AG04450 (cell line): ENCODE data around the gene TELO2. TPM values are rescaled to one million over a fixed set of nuclear protein-coding genes. Genes with fewer than 3 reads are reported as not detected.

Experiments used
- CTCF ChIA-PET: fragments of 300-600, 350-600 bp; formaldehyde crosslinking; extraction: SDS; loops from one replicate; lab custom pipeline; 2022; ENCODE audit warnings: antibody characterized with exemption, inconsistent platforms; lab: Charles Lee
- POLR2A ChIA-PET: fragments of 350-600 bp; formaldehyde crosslinking; extraction: SDS; loops from one replicate; lab custom pipeline; 2021; ENCODE audit warnings: antibody characterized with exemption, inconsistent platforms; lab: Yijun Ruan, JAX
- DNase-seq: peaks from one replicate; pipeline ENCODE4 v3.0.0-alpha.2; 2011; ENCODE audit warnings: low read depth, low spot score
- H3K27ac ChIP-seq: one replicate; pipeline ENCODE4 v1.5.1; 2012; ENCODE audit warnings: low read depth, low read length, control low read depth
- H3K27me3 ChIP-seq: one replicate; pipeline ENCODE4 v1.6.0; 2012; ENCODE audit warnings: low read length; ENCODE audit not compliant: control insufficient read depth, insufficient read depth
- H3K4me3 ChIP-seq: 2 replicates; pipeline ENCODE4 v1.5.1; 2011; ENCODE audit warnings: mild to moderate bottlenecking, low read depth, low read length, control low read depth
- H3K9me3 ChIP-seq: 2 replicates; pipeline ENCODE4 v1.5.1; 2012; ENCODE audit warnings: low read length; ENCODE audit not compliant: control insufficient read depth, insufficient read depth
- polyA plus RNA-seq: library from polyadenylated mRNA; depleted of rRNA; stranded (reverse); fragments of >200 nt; gene quantifications from 2 replicates; pipeline ENCODE4 v1.2.3, GENCODE V29; 2011
- TF ChIP-seq, protein P1 (sequence below): IDR thresholded peaks from 2 replicates; pipeline ENCODE4 v1.5.1; 2011; ENCODE audit warnings: low read depth, low read length, control low read depth, inconsistent platforms

Gene TELO2
- polyA plus RNA-seq, 1 experiment: 6.2 TPM

DNA sequence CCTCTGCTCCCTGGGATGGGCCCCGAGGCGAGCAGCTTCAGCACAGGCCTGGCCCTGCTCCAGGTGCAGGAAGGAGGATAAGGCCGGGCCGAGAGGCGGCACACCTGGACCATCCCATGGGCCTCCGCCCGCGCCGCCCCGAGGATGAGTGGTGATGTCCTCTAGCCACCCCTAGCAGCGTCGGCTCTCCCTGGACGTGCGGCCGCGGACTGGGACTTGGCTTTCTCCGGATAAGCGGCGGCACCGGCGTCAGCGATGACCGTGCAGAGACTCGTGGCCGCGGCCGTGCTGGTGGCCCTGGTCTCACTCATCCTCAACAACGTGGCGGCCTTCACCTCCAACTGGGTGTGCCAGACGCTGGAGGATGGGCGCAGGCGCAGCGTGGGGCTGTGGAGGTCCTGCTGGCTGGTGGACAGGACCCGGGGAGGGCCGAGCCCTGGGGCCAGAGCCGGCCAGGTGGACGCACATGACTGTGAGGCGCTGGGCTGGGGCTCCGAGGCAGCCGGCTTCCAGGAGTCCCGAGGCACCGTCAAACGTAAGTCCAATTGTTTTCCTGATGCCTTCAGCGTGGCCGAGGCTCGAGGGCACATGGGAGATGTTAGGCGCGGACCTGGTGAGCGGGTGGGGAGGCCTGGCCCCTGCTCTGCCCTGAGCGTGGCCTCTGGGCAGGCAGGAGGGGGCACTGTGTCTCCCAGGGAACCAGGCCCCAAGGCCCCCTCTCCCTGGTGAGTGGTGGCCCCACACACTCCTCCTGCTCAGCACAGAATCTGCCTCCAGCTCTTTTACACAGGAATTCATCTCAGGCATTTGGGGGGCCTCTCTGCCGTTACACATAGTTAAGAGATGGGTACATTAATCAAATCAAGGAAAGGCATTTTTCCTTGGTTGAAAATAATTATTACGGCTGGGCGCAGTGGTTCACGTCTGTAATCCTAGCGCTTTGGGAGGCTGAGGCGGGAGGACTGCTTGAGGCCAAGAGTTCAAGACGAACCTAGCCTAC lies 41.2 kb downstream of the TELO2 start:
- CTCF ChIA-PET: interaction anchor here (0.5 kb wide), 1 partner anchor 211 kb away, joined by 4 read pairs; no protein-coding TSS in a partner anchor
- no peak for DNase-seq
- POLR2A ChIA-PET: interaction anchor here (0.6 kb wide), 1 partner anchor 77 kb away, joined by 4 read pairs; no protein-coding TSS in a partner anchor
- peak overlapping the region; percentile 56 for H3K4me3 ChIP-seq
- TF ChIP-seq, protein P1, sequence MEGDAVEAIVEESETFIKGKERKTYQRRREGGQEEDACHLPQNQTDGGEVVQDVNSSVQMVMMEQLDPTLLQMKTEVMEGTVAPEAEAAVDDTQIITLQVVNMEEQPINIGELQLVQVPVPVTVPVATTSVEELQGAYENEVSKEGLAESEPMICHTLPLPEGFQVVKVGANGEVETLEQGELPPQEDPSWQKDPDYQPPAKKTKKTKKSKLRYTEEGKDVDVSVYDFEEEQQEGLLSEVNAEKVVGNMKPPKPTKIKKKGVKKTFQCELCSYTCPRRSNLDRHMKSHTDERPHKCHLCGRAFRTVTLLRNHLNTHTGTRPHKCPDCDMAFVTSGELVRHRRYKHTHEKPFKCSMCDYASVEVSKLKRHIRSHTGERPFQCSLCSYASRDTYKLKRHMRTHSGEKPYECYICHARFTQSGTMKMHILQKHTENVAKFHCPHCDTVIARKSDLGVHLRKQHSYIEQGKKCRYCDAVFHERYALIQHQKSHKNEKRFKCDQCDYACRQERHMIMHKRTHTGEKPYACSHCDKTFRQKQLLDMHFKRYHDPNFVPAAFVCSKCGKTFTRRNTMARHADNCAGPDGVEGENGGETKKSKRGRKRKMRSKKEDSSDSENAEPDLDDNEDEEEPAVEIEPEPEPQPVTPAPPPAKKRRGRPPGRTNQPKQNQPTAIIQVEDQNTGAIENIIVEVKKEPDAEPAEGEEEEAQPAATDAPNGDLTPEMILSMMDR: no peak
- H3K27ac ChIP-seq: peak overlapping the region; percentile 81
- H3K27me3 ChIP-seq: no peaks in the 10 kb centered on the region
- peaks cover 6% of the 10 kb centered on the region; the same call in 1 of the 2 replicates for H3K9me3 ChIP-seq

DNA sequence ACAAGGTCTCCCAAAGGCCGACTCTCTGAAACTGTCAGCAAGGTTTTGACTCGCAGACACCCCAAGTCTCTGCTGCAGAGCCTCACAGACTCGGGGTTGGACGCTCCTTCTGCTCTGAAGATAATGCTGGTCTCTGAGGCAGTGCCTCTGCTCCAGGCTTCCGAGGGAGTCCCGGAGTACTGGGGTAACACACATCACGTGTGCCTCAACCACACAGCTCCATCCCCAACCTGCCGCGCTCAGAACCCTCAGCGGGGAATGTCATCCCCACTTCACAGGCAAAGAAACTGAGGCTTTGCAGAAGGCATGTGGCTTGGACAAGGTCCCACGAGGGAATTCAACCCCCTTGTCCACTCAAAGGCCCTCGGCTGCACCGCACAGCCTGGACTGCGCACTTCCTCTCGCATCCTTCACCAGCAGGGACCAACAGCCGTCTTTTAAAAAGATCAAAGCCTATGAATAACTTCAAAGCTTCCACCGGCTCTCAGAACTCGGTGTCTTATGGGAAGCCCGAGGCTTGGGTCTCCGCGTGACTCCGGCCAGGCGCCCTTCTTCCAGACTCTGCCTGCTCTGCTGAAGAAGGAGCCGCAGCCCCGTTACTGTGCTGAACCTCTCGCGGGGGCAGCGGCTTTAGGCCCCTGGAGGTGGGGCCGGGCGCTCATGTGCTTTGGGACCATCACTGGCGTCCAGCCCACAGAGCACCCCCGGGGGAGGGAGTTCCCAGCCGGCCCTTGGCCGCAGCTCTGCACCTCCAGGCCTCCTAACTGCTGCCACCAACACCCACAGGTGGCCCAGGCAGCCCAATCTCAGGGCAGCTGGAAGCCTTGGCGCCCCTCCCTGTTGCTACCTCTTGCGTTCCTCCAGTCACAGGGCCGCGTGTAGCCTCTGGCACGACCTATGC lies 42.5 kb downstream of the TELO2 start:
- no peaks in the 10 kb centered on the region for H3K27me3 ChIP-seq
- TF ChIP-seq, protein P1: no peak
- POLR2A ChIA-PET: no interaction called here
- CTCF ChIA-PET: no interaction called here
- H3K9me3 ChIP-seq: peaks cover 6% of the 10 kb centered on the region; the same call in 1 of the 2 replicates
- H3K27ac ChIP-seq: no peak overlapping the region
- peak overlapping the region; percentile 56 for H3K4me3 ChIP-seq
- DNase-seq: no peak

DNA sequence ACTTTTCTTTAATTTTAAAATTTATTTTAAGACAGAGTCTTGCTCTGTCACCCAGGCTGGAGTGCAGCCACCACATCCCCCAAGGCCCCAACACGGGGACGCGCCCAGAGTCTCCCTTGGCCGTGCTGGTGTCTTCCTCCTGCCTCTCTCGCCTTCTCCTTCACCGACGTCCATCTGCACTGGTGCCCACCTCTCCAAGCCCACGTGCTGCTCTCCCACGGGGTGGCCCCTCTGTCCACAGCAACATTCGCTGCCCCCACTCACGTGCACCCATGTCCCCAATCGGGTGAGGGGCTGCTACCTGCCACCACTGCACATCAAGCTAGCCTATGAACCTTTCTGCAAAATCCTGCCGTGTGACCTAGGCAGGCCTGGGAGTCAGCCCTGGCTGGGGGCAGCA lies 43.4 kb downstream of the TELO2 start:
- DNase-seq: no peak
- Histone ChIP-seq H3K9me3 (peaks cover 6% of the 10 kb centered on the region; the same call in 1 of the 2 replicates), H3K27ac (no peak overlapping the region), H3K4me3 (no peak overlapping the region), H3K27me3 (no peaks in the 10 kb centered on the region)
- TF ChIP-seq, protein P1: no peak
- ChIA-PET CTCF (no interaction called here), POLR2A (no interaction called here)

DNA sequence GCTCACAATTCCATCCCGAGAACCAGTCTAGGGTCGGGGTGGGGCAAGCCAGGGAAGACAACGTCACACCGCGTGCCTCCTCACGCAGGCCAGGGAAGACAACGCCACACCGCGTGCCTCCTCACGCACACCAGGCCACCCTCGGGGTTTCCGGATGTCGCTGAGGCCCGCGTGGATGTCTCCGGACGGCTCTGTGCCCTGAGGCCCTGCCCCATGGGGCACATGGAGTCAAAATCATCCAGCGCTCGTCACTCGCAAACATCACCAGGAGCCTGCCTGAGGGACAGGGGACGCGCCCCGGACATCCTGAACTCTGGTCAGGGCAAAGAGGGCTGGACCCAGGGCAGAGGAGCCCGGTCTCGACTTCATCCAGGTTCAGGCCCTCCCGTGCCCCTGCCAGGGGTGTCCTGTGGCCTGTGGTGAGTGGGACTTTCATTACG lies 44.0 kb downstream of the TELO2 start:
- CTCF ChIA-PET: interaction anchor here (0.8 kb wide), 1 partner anchor 169 kb away, joined by 4 read pairs; the partner anchor contains the start of gene MAPK8IP3
- Histone ChIP-seq H3K9me3 (peaks cover 6% of the 10 kb centered on the region; the same call in 1 of the 2 replicates), H3K27me3 (no peaks in the 10 kb centered on the region), H3K27ac (no peak overlapping the region), H3K4me3 (no peak overlapping the region)
- POLR2A ChIA-PET: no interaction called here
- no peak for DNase-seq
- TF ChIP-seq, protein P1: no peak
